B cell (primary cell): ENCODE measurements around the gene INTS7. TPM values are rescaled to one million over a fixed set of nuclear protein-coding genes. Genes with fewer than 3 reads are reported as not detected.

Experiments
- ATAC-seq: fragments of 200-7000 bp; cut with Tn5 transposase; one replicate; pipeline ENCODE4 v1.10.0; 2021; ENCODE audit warnings: low read depth, mild to moderate bottlenecking, moderate number of reproducible peaks, moderate library complexity
- CTCF ChIA-PET: fragments of 350-600 bp; sonication (Branson Sonifier 250); formaldehyde crosslinking; loops from one replicate; lab custom pipeline; 2021; ENCODE audit warnings: antibody characterized with exemption, inconsistent platforms; lab: Charles Lee
- POLR2A ChIA-PET: fragments of 350-600 bp; sonication (Branson Sonifier 250); formaldehyde crosslinking; loops from one replicate; lab custom pipeline; 2021; ENCODE audit warnings: antibody characterized with exemption; lab: Charles Lee
- DNase-seq: peaks from one replicate; pipeline ENCODE4 v3.0.0; 2013
- H2AFZ ChIP-seq: 2 replicates; pipeline ENCODE4 v1.6.1; 2012; ENCODE audit warnings: mild to moderate bottlenecking, low read depth, low read length; ENCODE audit not compliant: insufficient read depth, poor library complexity, severe bottlenecking
- H3K27ac ChIP-seq, 2 donors: 1 replicate in 1 of 2; 2 replicates in 1 of 2; pipeline ENCODE4 v1.5.1; 2012 to 2013; ENCODE audit warnings: low read length in 2 of 2, mild to moderate bottlenecking in 2 of 2, moderate library complexity in 1 of 2
- H3K27me3 ChIP-seq, 4 experiments: fragments of 200-600 bp in 1 of 4; sonication (generic) in 1 of 4; replicated peaks in 1 of 4; 1 replicate in 2 of 4; 2 replicates in 2 of 4; pipeline versions ENCODE4 v1.6.1 to v1.7.0; 2013 to 2016; ENCODE audit warnings: low read length in 3 of 4, mild to moderate bottlenecking in 2 of 4, mixed read lengths in 1 of 4, moderate library complexity in 1 of 4; ENCODE audit not compliant: insufficient read depth in 4 of 4, control insufficient read depth in 3 of 4; ENCODE audit errors: control extremely low read depth in 1 of 4
- H3K36me3 ChIP-seq, 2 experiments: replicated peaks in 1 of 2; 1 replicate in 1 of 2; 2 replicates in 1 of 2; pipeline versions ENCODE4 v1.6.1 to v1.7.1; 2013; ENCODE audit warnings: low read length in 1 of 2; ENCODE audit not compliant: insufficient read depth in 2 of 2, control insufficient read depth in 1 of 2; ENCODE audit errors: control extremely low read depth in 1 of 2, extremely low read depth in 1 of 2
- H3K4me1 ChIP-seq, 2 donors: fragments of 200-600 bp in 1 of 2; sonication (generic) in 1 of 2; 1 replicate in 1 of 2; 2 replicates in 1 of 2; pipeline versions ENCODE4 v1.5.1 to v1.6.1; 2013 to 2017; ENCODE audit warnings: low read length in 2 of 2; ENCODE audit not compliant: control insufficient read depth in 2 of 2, insufficient read depth in 2 of 2
- H3K4me2 ChIP-seq: replicated peaks from 2 replicates; pipeline ENCODE3; 2012; ENCODE audit warnings: mild to moderate bottlenecking, low read depth, low read length; ENCODE audit not compliant: poor library complexity, severe bottlenecking
- H3K4me3 ChIP-seq, 5 experiments: fragments of 200-600 bp in 1 of 5; sonication (generic) in 1 of 5; 1 replicate in 3 of 5; 2 replicates in 2 of 5; pipeline versions ENCODE4 v1.5.1 to v1.7.0; 2011 to 2016; ENCODE audit warnings: low read length in 4 of 5, mild to moderate bottlenecking in 4 of 5, low read depth in 2 of 5, control low read depth in 1 of 5, moderate library complexity in 1 of 5; ENCODE audit not compliant: insufficient read depth in 1 of 5; ENCODE audit errors: control extremely low read depth in 1 of 5, extremely low read depth in 1 of 5
- H3K79me2 ChIP-seq: fragments of 200-600 bp; sonication (generic); one replicate; pipeline ENCODE4 v1.6.0; 2016; ENCODE audit warnings: low read length; ENCODE audit not compliant: control insufficient read depth, insufficient read depth
- H3K9ac ChIP-seq: fragments of 200-600 bp; sonication (generic); 2 replicates; pipeline ENCODE4 v1.6.1; 2017; ENCODE audit warnings: mild to moderate bottlenecking, low read length, moderate library complexity
- H3K9me3 ChIP-seq, 3 donors: one replicate each; pipeline versions ENCODE4 v1.6.1 to v1.7.1; 2013; ENCODE audit warnings: low read length in 2 of 3; ENCODE audit not compliant: control insufficient read depth in 2 of 3, insufficient read depth in 1 of 3; ENCODE audit errors: control extremely low read depth in 1 of 3
- H4K20me1 ChIP-seq: 2 replicates; pipeline ENCODE4 v1.6.0; 2012; ENCODE audit warnings: mild to moderate bottlenecking, low read length; ENCODE audit not compliant: insufficient read depth, control insufficient read depth, poor library complexity, severe bottlenecking
- H3K27ac Mint-ChIP-seq: one replicate; pipeline ENCODE4 v1.8.0; 2021; ENCODE audit warnings: mixed read lengths
- H3K27me3 Mint-ChIP-seq: one replicate; pipeline ENCODE4 v1.8.0; 2021; ENCODE audit warnings: mixed read lengths
- H3K4me1 Mint-ChIP-seq: one replicate; pipeline ENCODE4 v1.8.0; 2021; ENCODE audit warnings: mixed read lengths
- H3K4me3 Mint-ChIP-seq: one replicate; pipeline ENCODE4 v1.8.0; 2021; ENCODE audit warnings: mixed read lengths
- H3K9me3 Mint-ChIP-seq: one replicate; pipeline ENCODE4 v1.8.0; 2022; ENCODE audit warnings: mixed read lengths; ENCODE audit not compliant: insufficient read depth
- CTCF ChIP-seq: fragments of 200-600 bp; IDR thresholded peaks from one replicate; pipeline ENCODE4 v1.8.0; 2022; ENCODE audit warnings: antibody characterized with exemption, mild to moderate bottlenecking
- EZH2 ChIP-seq: IDR thresholded peaks from 2 replicates; pipeline ENCODE4 v1.6.1; 2012; ENCODE audit warnings: borderline replicate concordance, low read depth, mild to moderate bottlenecking, moderate library complexity, low read length; ENCODE audit not compliant: insufficient read depth, poor library complexity, severe bottlenecking
- WGBS: methylation state at CpG from one replicate; pipeline ENCODE4 v1.1.5; 2013; ENCODE audit warnings: missing lambda C conversion rate; ENCODE audit not compliant: insufficient coverage; 5-methylcytosine and 5-hydroxymethylcytosine counted together
- intact Hi-C: fragments of 100-400 bp; cut with micrococcal nuclease; formaldehyde crosslinking; loops from one replicate; pipeline ENCODE4 v1.10.0; 2022
- polyA plus RNA-seq: library from polyadenylated mRNA; depleted of rRNA; stranded (reverse); fragments of >200 nt; gene quantifications from 2 replicates; pipeline ENCODE4 v1.2.3, GENCODE V29; 2012
- total RNA-seq, 2 donors: library from RNA; stranded (reverse); fragments of 120-200 nt in 1 of 2; gene quantifications; 1 replicate in 1 of 2; 2 replicates in 1 of 2; pipeline versions ENCODE4 v1.2.3 to v1.2.4, GENCODE V29; 2013 to 2022

The INTS7 gene
- total and polyA plus RNA-seq, 2 donors (not counting 1 experiment from before 2014, with no cell fraction given), result 8.3 to 19.2 TPM

- H3K27ac Mint-ChIP-seq, result no peak overlapping the region
- no CpG with 5 or more reads among the region's 2 CpGs for WGBS
- no peaks in the 10 kb centered on the region for H3K9me3 Mint-ChIP-seq
- ATAC-seq (no peak), DNase-seq (no peak)
- Histone ChIP-seq H3K9me3 (no peaks in the 10 kb centered on the region), H3K27me3 (no peaks in the 10 kb centered on the region), H3K4me3 (no peak overlapping the region), H2AFZ (no peak overlapping the region), H3K4me2 (no peak overlapping the region), H3K4me1 (peaks cover 0 to 5% of the 10 kb centered on the region in 2 donors), H3K36me3 (no peaks in the 10 kb centered on the region), H4K20me1 (no peaks in the 10 kb centered on the region), H3K79me2 (no peaks in the 10 kb centered on the region), H3K27ac (no peak overlapping the region), H3K9ac (no peak overlapping the region)
- TF ChIP-seq EZH2, result no peak
- TF ChIP-seq CTCF, result no peak
- peaks cover 4% of the 10 kb centered on the region for H3K4me1 Mint-ChIP-seq
- intact Hi-C loops, result no loop called here
- no peaks in the 10 kb centered on the region for H3K27me3 Mint-ChIP-seq
- POLR2A ChIA-PET, result no interaction called here
- CTCF ChIA-PET, result no interaction called here
- no peak overlapping the region for H3K4me3 Mint-ChIP-seq
These were observed 105.7 kb downstream of the INTS7 start for GRCh38 chr1:211929683-211930082.

- H2AFZ ChIP-seq, result no peak overlapping the region
- CTCF ChIA-PET, result no interaction called here
These were observed 106.2 kb downstream of the INTS7 start for GRCh38 chr1:211928993-211929637.

More at GRCh38 chr1:211928993-211929637, 106.2 kb downstream of the INTS7 start:
- no peaks in the 10 kb centered on the region for H3K27me3 Mint-ChIP-seq
- POLR2A ChIA-PET, result no interaction called here
- DNase-seq, result no peak
- Histone ChIP-seq H3K4me3 (no peak overlapping the region), H3K27me3 (no peaks in the 10 kb centered on the region), H3K9me3 (no peaks in the 10 kb centered on the region), H3K4me1 (no peaks in the 10 kb centered on the region), H4K20me1 (no peaks in the 10 kb centered on the region), H3K36me3 (no peaks in the 10 kb centered on the region), H3K27ac (no peak overlapping the region), H3K79me2 (no peaks in the 10 kb centered on the region), H3K4me2 (no peak overlapping the region), H3K9ac (no peak overlapping the region)
- intact Hi-C loops, result no loop called here
- ATAC-seq, result no peak
- peaks cover 1% of the 10 kb centered on the region for H3K4me1 Mint-ChIP-seq
- H3K4me3 Mint-ChIP-seq, result no peak overlapping the region
- peak overlapping the region; percentile 15 for H3K27ac Mint-ChIP-seq
- no peaks in the 10 kb centered on the region for H3K9me3 Mint-ChIP-seq
- TF ChIP-seq EZH2 (no peak), CTCF (no peak)
- 88% methylated on average over 6 of the region's 9 CpGs for WGBS
